Nephron (organoid): ENCODE measurements around the gene EHBP1L1.

Experiments
- H3K27ac Mint-ChIP-seq, 3 experiments: 2 replicates each; pipeline ENCODE4 v1.8.0; 2020; ENCODE audit warnings: mixed read lengths in 3 of 3, mild to moderate bottlenecking in 2 of 3, moderate library complexity in 1 of 3
- H3K27me3 Mint-ChIP-seq: 2 replicates; pipeline ENCODE4 v1.8.0; 2021; ENCODE audit warnings: low read depth, mild to moderate bottlenecking, moderate library complexity, mixed read lengths
- H3K36me3 Mint-ChIP-seq: 2 replicates; pipeline ENCODE4 v1.8.0; 2020; ENCODE audit warnings: low read depth, mixed read lengths
- H3K4me1 Mint-ChIP-seq: 2 replicates; pipeline ENCODE4 v1.8.0; 2020; ENCODE audit warnings: mixed read lengths
- H3K4me3 Mint-ChIP-seq, 3 experiments: 2 replicates each; pipeline ENCODE4 v1.8.0; 2020; ENCODE audit warnings: mild to moderate bottlenecking in 3 of 3, mixed read lengths in 3 of 3, moderate library complexity in 2 of 3
- H3K9me3 Mint-ChIP-seq: 2 replicates; pipeline ENCODE4 v1.8.0; 2020; ENCODE audit warnings: mixed read lengths
- CTCF ChIP-seq, 3 experiments: fragments of 200-600 bp; sonication (generic); IDR thresholded peaks; one replicate each; pipeline ENCODE4 v1.5.0; 2021; ENCODE audit warnings: antibody characterized with exemption in 3 of 3; ENCODE audit not compliant: unreplicated experiment in 3 of 3

The EHBP1L1 gene

GRCh38 chr11:65593518-65594414, 17.9 kb downstream of the EHBP1L1 start:
- Mint-ChIP-seq H3K4me3 (peak overlapping the region in 2 of 3 experiments; percentile 32 to 36), H3K4me1 (peaks cover 7% of the 10 kb centered on the region), H3K27me3 (peaks cover 32% of the 10 kb centered on the region), H3K9me3 (no peaks in the 10 kb centered on the region), H3K27ac (no peak overlapping the region), H3K36me3 (peaks cover 9% of the 10 kb centered on the region)
- TF ChIP-seq CTCF (IDR thresholded peaks at IDR 0.05; ENCODE audit: unreplicated experiment in 3 of 3) = peak; percentile 49 to 60 (median 57)

GRCh38 chr11:65595131-65595530, 19.3 kb downstream of the EHBP1L1 start:
- Mint-ChIP-seq H3K4me3 (no peak overlapping the region), H3K9me3 (no peaks in the 10 kb centered on the region), H3K27me3 (peaks cover 32% of the 10 kb centered on the region), H3K36me3 (peaks cover 13% of the 10 kb centered on the region), H3K27ac (no peak overlapping the region), H3K4me1 (peaks cover 6% of the 10 kb centered on the region)
- TF ChIP-seq CTCF (IDR thresholded peaks at IDR 0.05; ENCODE audit: unreplicated experiment in 3 of 3) = no peak

- peaks cover 28% of the 10 kb centered on the region for H3K27me3 Mint-ChIP-seq
- no peak within 1 kb of the TSS for H3K27ac Mint-ChIP-seq
- peaks cover 10% of the 10 kb centered on the region for H3K36me3 Mint-ChIP-seq
- H3K4me1 Mint-ChIP-seq = peaks cover under 1% of the 10 kb centered on the region
- no peak for TF ChIP-seq CTCF (IDR thresholded peaks at IDR 0.05; ENCODE audit: unreplicated experiment in 3 of 3)
- H3K9me3 Mint-ChIP-seq = no peaks in the 10 kb centered on the region
- no peak within 1 kb of the TSS for H3K4me3 Mint-ChIP-seq
Measured at GRCh38 chr11:65595543-65596281, 19.9 kb downstream of the EHBP1L1 start, which contains the start of gene KCNK7. TSS of gene KCNK7 (minus strand) at chr11:65595800. CDS start at chr11:65595772, 28 bp downstream.

- no peaks in the 10 kb centered on the region for H3K4me1 Mint-ChIP-seq
- no peak for TF ChIP-seq CTCF (IDR thresholded peaks at IDR 0.05; ENCODE audit: unreplicated experiment in 3 of 3)
- peaks cover 24% of the 10 kb centered on the region for H3K27me3 Mint-ChIP-seq
- H3K4me3 Mint-ChIP-seq = no peak overlapping the region
- peaks cover 16% of the 10 kb centered on the region for H3K36me3 Mint-ChIP-seq
- no peaks in the 10 kb centered on the region for H3K9me3 Mint-ChIP-seq
- no peak overlapping the region for H3K27ac Mint-ChIP-seq
Measured at GRCh38 chr11:65596520-65596919, 20.7 kb downstream of the EHBP1L1 start.

GRCh38 chr11:65598258-65598699, 22.4 kb downstream of the EHBP1L1 start:
- Mint-ChIP-seq H3K27ac (no peak overlapping the region), H3K9me3 (no peaks in the 10 kb centered on the region), H3K27me3 (peaks cover 15% of the 10 kb centered on the region), H3K4me3 (no peak overlapping the region), H3K36me3 (peaks cover 21% of the 10 kb centered on the region), H3K4me1 (peaks cover under 1% of the 10 kb centered on the region)
- no peak for TF ChIP-seq CTCF (IDR thresholded peaks at IDR 0.05; ENCODE audit: unreplicated experiment in 3 of 3)
